ENCODE results near the gene VIM.
"Not testable (repeated sequence)": the region's sequence is repeated elsewhere in the genome, so short reads cannot be mapped to it uniquely, and the experiment has no call there.

Gene VIM

GRCh38 chr10:17248964-17249363 lies 20.9 kb downstream of the VIM start (continued):
- TF ChIP-seq, protein P1, sequence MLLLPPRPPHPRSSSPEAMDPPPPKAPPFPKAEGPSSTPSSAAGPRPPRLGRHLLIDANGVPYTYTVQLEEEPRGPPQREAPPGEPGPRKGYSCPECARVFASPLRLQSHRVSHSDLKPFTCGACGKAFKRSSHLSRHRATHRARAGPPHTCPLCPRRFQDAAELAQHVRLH (tag by site-specific recombination; IDR thresholded peaks at IDR 0.05): peak; percentile 54; the same call in 1 of the 2 replicates

DNA sequence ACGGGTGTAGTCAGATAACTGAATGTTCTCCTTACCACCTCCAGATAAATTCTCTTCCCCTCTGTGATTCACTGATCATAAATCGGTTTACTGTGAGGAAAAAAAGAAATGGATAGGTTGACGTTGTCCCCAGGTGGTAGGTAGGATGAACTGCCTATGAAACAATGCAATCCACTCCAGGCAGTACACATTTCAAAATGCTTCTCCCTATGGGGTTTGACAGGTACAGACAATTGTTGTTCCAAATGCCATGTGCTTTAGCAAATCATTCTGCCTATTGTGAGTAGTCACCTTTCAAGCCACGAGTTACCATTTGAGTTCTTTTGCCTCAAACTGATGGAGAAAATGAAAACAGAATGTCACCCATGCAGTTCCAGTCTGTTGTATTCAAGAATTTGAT lies 21.8 kb downstream of the VIM start:
- no peaks in the 10 kb centered on the region for H3K9me3 ChIP-seq (ENCODE audit: control insufficient read depth, insufficient read depth, low read depth, low read length)
- POLR2A ChIA-PET: no interaction called here
- H3K36me3 ChIP-seq (ENCODE audit: control insufficient read depth in 2 of 2, insufficient read depth in 1 of 2, low read length in 2 of 2): no peaks in the 10 kb centered on the region
- H3K4me1 ChIP-seq (ENCODE audit: control insufficient read depth, insufficient read depth, low read length): no peaks in the 10 kb centered on the region
- TF ChIP-seq ATF2 (tag by site-specific recombination; IDR thresholded peaks at IDR 0.05; ENCODE audit: low read depth) (no peak), ZNF777 (tag by site-specific recombination; IDR thresholded peaks at IDR 0.05; ENCODE audit: borderline replicate concordance) (no peak), ZNF585B (tag by site-specific recombination; IDR thresholded peaks at IDR 0.05) (no peak), ZNF791 (tag by site-specific recombination; IDR thresholded peaks at IDR 0.05) (no peak), RBAK (tag by site-specific recombination; IDR thresholded peaks at IDR 0.05) (no peak), ZNF76 (tag by site-specific recombination; IDR thresholded peaks at IDR 0.05; ENCODE audit: borderline replicate concordance, low read depth) (no peak), ZNF654 (tag by site-specific recombination; IDR thresholded peaks at IDR 0.05; ENCODE audit: low read depth) (peak; percentile 72)
- TF ChIP-seq, protein P2, sequence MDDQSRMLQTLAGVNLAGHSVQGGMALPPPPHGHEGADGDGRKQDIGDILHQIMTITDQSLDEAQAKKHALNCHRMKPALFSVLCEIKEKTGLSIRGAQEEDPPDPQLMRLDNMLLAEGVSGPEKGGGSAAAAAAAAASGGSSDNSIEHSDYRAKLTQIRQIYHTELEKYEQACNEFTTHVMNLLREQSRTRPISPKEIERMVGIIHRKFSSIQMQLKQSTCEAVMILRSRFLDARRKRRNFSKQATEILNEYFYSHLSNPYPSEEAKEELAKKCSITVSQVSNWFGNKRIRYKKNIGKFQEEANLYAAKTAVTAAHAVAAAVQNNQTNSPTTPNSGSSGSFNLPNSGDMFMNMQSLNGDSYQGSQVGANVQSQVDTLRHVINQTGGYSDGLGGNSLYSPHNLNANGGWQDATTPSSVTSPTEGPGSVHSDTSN (CRISPR knock-in tag; IDR thresholded peaks at IDR 0.05): no peak
- TF ChIP-seq, protein P3, sequence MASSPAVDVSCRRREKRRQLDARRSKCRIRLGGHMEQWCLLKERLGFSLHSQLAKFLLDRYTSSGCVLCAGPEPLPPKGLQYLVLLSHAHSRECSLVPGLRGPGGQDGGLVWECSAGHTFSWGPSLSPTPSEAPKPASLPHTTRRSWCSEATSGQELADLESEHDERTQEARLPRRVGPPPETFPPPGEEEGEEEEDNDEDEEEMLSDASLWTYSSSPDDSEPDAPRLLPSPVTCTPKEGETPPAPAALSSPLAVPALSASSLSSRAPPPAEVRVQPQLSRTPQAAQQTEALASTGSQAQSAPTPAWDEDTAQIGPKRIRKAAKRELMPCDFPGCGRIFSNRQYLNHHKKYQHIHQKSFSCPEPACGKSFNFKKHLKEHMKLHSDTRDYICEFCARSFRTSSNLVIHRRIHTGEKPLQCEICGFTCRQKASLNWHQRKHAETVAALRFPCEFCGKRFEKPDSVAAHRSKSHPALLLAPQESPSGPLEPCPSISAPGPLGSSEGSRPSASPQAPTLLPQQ (tag by site-specific recombination; IDR thresholded peaks at IDR 0.05): no peak
- no peak overlapping the region for H3K4me3 ChIP-seq (ENCODE audit: low read depth, low read length)
- no peak overlapping the region for H3K27ac ChIP-seq (ENCODE audit: extremely low read depth, low read depth, low read length)
- CTCF ChIA-PET: interaction anchor here (0.6 to 0.7 kb wide), 4 partner anchors 18 to 456 kb away, joined by 3 read pairs; no protein-coding TSS in a partner anchor

DNA sequence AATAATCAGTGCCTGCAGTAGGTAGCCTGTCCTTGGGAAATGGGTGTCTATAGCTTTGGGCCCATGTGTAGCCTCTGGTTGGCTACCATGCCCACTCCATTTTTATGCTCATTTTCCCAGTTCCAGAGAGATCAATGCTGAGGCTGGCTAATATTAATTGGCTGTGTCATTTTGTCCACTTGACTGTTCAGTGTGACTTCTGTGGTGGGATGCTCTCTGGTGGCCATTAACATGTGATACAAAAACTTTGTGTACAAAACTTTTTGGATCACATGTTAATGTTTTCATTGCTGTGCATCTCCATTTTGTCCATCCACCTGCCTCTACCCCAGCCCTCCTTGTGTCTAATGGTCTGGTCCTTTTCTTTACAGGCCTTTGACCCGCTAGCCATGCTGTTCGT lies 22.7 kb downstream of the VIM start:
- CTCF ChIA-PET: interaction anchor here (0.5 to 0.6 kb wide), 4 partner anchors 17 to 457 kb away, joined by 3 read pairs; no protein-coding TSS in a partner anchor
- Histone ChIP-seq H3K4me3 (ENCODE audit: low read depth, low read length) (no peak overlapping the region), H3K27ac (ENCODE audit: extremely low read depth, low read depth, low read length) (no peak overlapping the region), H3K9me3 (ENCODE audit: control insufficient read depth, insufficient read depth, low read depth, low read length) (no peaks in the 10 kb centered on the region), H3K36me3 (ENCODE audit: control insufficient read depth in 2 of 2, insufficient read depth in 1 of 2, low read length in 2 of 2) (no peaks in the 10 kb centered on the region), H3K4me1 (ENCODE audit: control insufficient read depth, insufficient read depth, low read length) (no peaks in the 10 kb centered on the region)
- POLR2A ChIA-PET: no interaction called here
- TF ChIP-seq GLI4 (tag by site-specific recombination; IDR thresholded peaks at IDR 0.05): no peak
- TF ChIP-seq MZF1 (tag by site-specific recombination; IDR thresholded peaks at IDR 0.05; ENCODE audit: borderline replicate concordance): no peak
- TF ChIP-seq KLF8 (tag by site-specific recombination; IDR thresholded peaks at IDR 0.05): no peak
- no peak for TF ChIP-seq ZNF341 (tag by site-specific recombination; IDR thresholded peaks at IDR 0.05; ENCODE audit: low read depth)
- TF ChIP-seq KLF10 (tag by site-specific recombination; IDR thresholded peaks at IDR 0.05): no peak
- TF ChIP-seq HOXC10 (CRISPR knock-in tag; IDR thresholded peaks at IDR 0.05): no peak
- no peak for TF ChIP-seq ZNF549 (tag by site-specific recombination; IDR thresholded peaks at IDR 0.05)
- TF ChIP-seq ZNF335 (tag by site-specific recombination; conservative IDR thresholded peaks at IDR 0.05): no peak
- no peak for TF ChIP-seq ZNF366 (tag by site-specific recombination; conservative IDR thresholded peaks at IDR 0.05)
- no peak for TF ChIP-seq ZNF449 (tag by site-specific recombination; IDR thresholded peaks at IDR 0.05)
- no peak for TF ChIP-seq ZNF624 (tag by site-specific recombination; IDR thresholded peaks at IDR 0.05)
- TF ChIP-seq, protein P4, sequence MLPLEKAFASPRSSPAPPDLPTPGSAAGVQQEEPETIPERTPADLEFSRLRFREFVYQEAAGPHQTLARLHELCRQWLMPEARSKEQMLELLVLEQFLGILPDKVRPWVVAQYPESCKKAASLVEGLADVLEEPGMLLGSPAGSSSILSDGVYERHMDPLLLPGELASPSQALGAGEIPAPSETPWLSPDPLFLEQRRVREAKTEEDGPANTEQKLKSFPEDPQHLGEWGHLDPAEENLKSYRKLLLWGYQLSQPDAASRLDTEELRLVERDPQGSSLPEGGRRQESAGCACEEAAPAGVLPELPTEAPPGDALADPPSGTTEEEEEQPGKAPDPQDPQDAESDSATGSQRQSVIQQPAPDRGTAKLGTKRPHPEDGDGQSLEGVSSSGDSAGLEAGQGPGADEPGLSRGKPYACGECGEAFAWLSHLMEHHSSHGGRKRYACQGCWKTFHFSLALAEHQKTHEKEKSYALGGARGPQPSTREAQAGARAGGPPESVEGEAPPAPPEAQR (tag by site-specific recombination; IDR thresholded peaks at IDR 0.05): no peak

DNA sequence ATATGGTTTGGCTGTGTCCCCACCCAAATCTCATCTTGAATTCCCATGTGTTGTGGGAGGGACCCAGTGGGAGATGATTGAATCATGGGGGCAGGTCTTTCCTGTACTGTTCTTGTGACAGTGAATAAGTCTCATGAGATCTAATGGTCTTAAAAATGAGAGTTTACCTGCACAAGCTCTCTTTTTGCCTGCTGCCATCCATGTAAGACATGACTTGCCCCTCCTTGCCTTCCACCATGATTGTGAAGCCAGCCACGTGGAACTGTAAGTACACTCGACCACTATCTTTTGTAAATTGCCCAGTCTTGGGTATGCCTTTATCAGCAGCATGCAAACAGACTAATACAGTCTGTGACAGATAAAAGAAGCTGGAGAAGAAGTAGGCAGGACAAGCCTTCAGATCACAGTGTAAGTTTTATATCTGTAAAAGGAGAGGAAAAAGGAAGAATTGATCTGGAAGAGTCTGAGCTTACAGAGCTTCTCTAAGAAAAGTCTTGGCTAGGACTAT lies 26.6 kb downstream of the VIM start:
- H3K9me3 ChIP-seq (ENCODE audit: control insufficient read depth, insufficient read depth, low read depth, low read length); H3K4me3 ChIP-seq (ENCODE audit: low read depth, low read length); H3K27ac ChIP-seq (ENCODE audit: extremely low read depth, low read depth, low read length); POLR2A ChIA-PET; H3K4me1 ChIP-seq (ENCODE audit: control insufficient read depth, insufficient read depth, low read length); H3K36me3 ChIP-seq (ENCODE audit: control insufficient read depth in 2 of 2, insufficient read depth in 1 of 2, low read length in 2 of 2): not testable (repeated sequence)
- CTCF ChIA-PET: interaction anchor here (0.9 to 2.5 kb wide), 4 partner anchors 34 to 427 kb away, joined by 3 to 13 read pairs (median 4); no protein-coding TSS in a partner anchor

All from HEK293 (cell line).